ENCODE data around the gene OGFOD2.

Gene OGFOD2

DNA sequence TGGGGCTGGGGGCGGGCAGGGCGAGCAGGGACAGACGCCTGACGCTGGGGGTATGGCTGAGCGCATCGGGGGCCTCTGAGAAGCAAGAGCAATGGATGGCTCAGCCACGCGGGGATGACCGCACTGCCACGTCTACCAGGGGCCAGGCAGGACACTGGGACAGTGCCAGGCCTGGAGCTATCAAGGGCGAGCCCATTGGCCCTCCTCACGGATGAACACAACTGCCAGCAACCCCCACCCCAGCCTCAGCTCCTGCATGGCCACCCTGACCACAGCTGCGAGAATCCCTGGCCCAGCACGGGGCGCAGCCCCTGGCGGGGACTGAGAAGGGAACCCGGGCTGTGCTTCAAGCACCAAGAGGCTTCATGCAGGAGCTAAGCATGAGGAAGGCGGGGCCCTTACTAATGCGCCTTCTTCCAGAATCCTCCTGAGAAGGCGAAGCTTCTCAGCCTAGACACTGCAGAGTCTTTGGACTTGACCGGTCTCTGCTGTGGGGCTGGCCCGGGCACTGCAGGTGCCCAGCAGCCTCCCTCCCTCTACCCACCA is 14.9 kb downstream of the OGFOD2 start:
- DNase-seq (ENCODE audit: insufficient read length, low spot score) (no peak), FAIRE-seq (no peak)
- TF ChIP-seq, protein P1, sequence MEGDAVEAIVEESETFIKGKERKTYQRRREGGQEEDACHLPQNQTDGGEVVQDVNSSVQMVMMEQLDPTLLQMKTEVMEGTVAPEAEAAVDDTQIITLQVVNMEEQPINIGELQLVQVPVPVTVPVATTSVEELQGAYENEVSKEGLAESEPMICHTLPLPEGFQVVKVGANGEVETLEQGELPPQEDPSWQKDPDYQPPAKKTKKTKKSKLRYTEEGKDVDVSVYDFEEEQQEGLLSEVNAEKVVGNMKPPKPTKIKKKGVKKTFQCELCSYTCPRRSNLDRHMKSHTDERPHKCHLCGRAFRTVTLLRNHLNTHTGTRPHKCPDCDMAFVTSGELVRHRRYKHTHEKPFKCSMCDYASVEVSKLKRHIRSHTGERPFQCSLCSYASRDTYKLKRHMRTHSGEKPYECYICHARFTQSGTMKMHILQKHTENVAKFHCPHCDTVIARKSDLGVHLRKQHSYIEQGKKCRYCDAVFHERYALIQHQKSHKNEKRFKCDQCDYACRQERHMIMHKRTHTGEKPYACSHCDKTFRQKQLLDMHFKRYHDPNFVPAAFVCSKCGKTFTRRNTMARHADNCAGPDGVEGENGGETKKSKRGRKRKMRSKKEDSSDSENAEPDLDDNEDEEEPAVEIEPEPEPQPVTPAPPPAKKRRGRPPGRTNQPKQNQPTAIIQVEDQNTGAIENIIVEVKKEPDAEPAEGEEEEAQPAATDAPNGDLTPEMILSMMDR (IDR thresholded peaks at IDR 0.05; ENCODE audit: insufficient read depth, missing control alignments), result no peak

DNA sequence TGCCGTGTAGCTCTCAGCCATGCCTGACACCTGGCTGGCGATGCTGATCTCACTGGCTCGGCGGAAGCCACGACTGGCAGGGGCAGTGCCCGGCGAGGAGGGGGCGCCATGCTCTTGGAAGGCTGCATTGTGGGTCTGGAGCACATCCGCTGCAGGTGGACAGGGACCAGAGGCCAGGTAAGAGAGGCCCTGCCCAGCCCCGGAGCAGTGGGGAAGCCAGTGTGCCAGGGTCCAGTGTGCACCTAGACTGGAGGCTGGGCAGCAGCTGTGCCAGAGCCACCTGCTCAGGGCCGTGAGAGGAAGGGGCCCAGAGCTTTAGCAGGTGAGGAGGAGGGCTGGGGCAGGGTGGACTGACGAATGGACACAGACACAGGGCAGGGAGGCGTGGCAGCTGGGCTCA is 15.5 kb downstream of the OGFOD2 start:
- FAIRE-seq (no peak), DNase-seq (ENCODE audit: insufficient read length, low spot score) (no peak)
- TF ChIP-seq, protein P1 (IDR thresholded peaks at IDR 0.05; ENCODE audit: insufficient read depth, missing control alignments), result no peak

- TF ChIP-seq, protein P1 (IDR thresholded peaks at IDR 0.05; ENCODE audit: insufficient read depth, missing control alignments), result no peak
- FAIRE-seq (no peak), DNase-seq (ENCODE audit: insufficient read length, low spot score) (no peak)
These were observed 16.0 kb downstream of the OGFOD2 start for GRCh38 chr12:122990961-122991622.

- no peak for FAIRE-seq
- TF ChIP-seq, protein P1 (IDR thresholded peaks at IDR 0.05; ENCODE audit: insufficient read depth, missing control alignments), result no peak
These were observed 16.7 kb downstream of the OGFOD2 start for GRCh38 chr12:122991623-122992275.

GRCh38 chr12:122992386-122992785 is 17.3 kb downstream of the OGFOD2 start:
- no peak for DNase-seq (ENCODE audit: insufficient read length, low spot score)
- no peak for FAIRE-seq
- TF ChIP-seq, protein P1 (IDR thresholded peaks at IDR 0.05; ENCODE audit: insufficient read depth, missing control alignments), result no peak

More at GRCh38 chr12:122991623-122992275, 16.7 kb downstream of the OGFOD2 start:
- DNase-seq (ENCODE audit: insufficient read length, low spot score), result no peak

GRCh38 chr12:122994140-122994675 is 19.2 kb downstream of the OGFOD2 start:
- FAIRE-seq, result no peak
- DNase-seq (ENCODE audit: insufficient read length, low spot score), result no peak
- TF ChIP-seq, protein P1 (IDR thresholded peaks at IDR 0.05; ENCODE audit: insufficient read depth, missing control alignments), result no peak
